GM23338 (cell line): ENCODE results near the gene SNRNP48. TPM values are rescaled to one million over a fixed set of nuclear protein-coding genes. Genes with fewer than 3 reads are reported as not detected.

Source experiments
- ATAC-seq: fragments of 200-7000 bp; cut with Tn5 transposase; 3 replicates; pipeline ENCODE4 v1.9.1; 2020
- DNase-seq: peaks from one replicate; pipeline ENCODE4 v3.0.0-alpha.2; 2015; ENCODE audit warnings: low spot score
- H2AFZ ChIP-seq: fragments of 200-600 bp; sonication (generic); 2 replicates; pipeline ENCODE4 v1.8.0; 2016; ENCODE audit warnings: antibody characterized with exemption, mild to moderate bottlenecking, moderate library complexity
- H3F3A ChIP-seq: fragments of 200-600 bp; sonication (generic); replicated peaks from 2 replicates; pipeline ENCODE4 v1.8.0; 2017; ENCODE audit warnings: antibody characterized with exemption, mixed run types, low read depth
- H3K27ac ChIP-seq: fragments of 200-600 bp; sonication (generic); 2 replicates; pipeline ENCODE4 v1.6.1; 2016; ENCODE audit warnings: low read depth
- H3K27me3 ChIP-seq: fragments of 200-600 bp; sonication (generic); 2 replicates; pipeline ENCODE4 v1.8.0; 2016; ENCODE audit warnings: mild to moderate bottlenecking, mixed run types, moderate library complexity; ENCODE audit not compliant: insufficient read depth
- H3K36me3 ChIP-seq: fragments of 200-600 bp; sonication (generic); 2 replicates; pipeline ENCODE4 v1.8.0; 2016; ENCODE audit warnings: mild to moderate bottlenecking; ENCODE audit not compliant: insufficient read depth
- H3K4me1 ChIP-seq: fragments of 200-600 bp; sonication (generic); 2 replicates; pipeline ENCODE4 v1.8.0; 2016; ENCODE audit warnings: mild to moderate bottlenecking, moderate library complexity; ENCODE audit not compliant: insufficient read depth
- H3K4me2 ChIP-seq: fragments of 200-600 bp; sonication (generic); 2 replicates; pipeline ENCODE4 v1.7.1; 2017; ENCODE audit warnings: mixed run types
- H3K4me3 ChIP-seq: fragments of 200-600 bp; sonication (generic); 2 replicates; pipeline ENCODE4 v1.6.1; 2016; ENCODE audit warnings: mixed run types
- H3K79me2 ChIP-seq: fragments of 200-600 bp; sonication (generic); replicated peaks from 2 replicates; pipeline ENCODE4 v1.8.0; 2017; ENCODE audit warnings: mild to moderate bottlenecking; ENCODE audit not compliant: insufficient read depth
- H3K9me2 ChIP-seq: fragments of 200-600 bp; sonication (generic); 2 replicates; pipeline ENCODE4 v1.8.0; 2017; ENCODE audit not compliant: insufficient read depth
- H4K20me1 ChIP-seq: fragments of 200-600 bp; sonication (generic); replicated peaks from 2 replicates; pipeline ENCODE4 v1.8.0; 2017; ENCODE audit warnings: mild to moderate bottlenecking; ENCODE audit not compliant: insufficient read depth
- H3K27ac Mint-ChIP-seq: 2 replicates; pipeline ENCODE4 v1.8.0; 2020; ENCODE audit warnings: inconsistent platforms, mild to moderate bottlenecking, moderate library complexity, mixed read lengths
- H3K27me3 Mint-ChIP-seq: 3 replicates; pipeline ENCODE4 v1.8.0; 2022; ENCODE audit warnings: low read depth, mild to moderate bottlenecking, moderate library complexity, mixed read lengths, inconsistent platforms; ENCODE audit not compliant: insufficient read depth, poor library complexity
- H3K36me3 Mint-ChIP-seq: 3 replicates; pipeline ENCODE4 v1.8.0; 2021; ENCODE audit warnings: low read depth, mild to moderate bottlenecking, inconsistent platforms, moderate library complexity, mixed read lengths
- H3K4me1 Mint-ChIP-seq: 3 replicates; pipeline ENCODE4 v1.8.0; 2020; ENCODE audit warnings: mild to moderate bottlenecking, inconsistent platforms, mixed read lengths
- H3K4me3 Mint-ChIP-seq: 3 replicates; pipeline ENCODE4 v1.8.0; 2021; ENCODE audit warnings: moderate library complexity, mild to moderate bottlenecking, inconsistent platforms, mixed read lengths
- H3K9me3 Mint-ChIP-seq: 3 replicates; pipeline ENCODE4 v1.8.0; 2020; ENCODE audit warnings: moderate library complexity, mild to moderate bottlenecking, inconsistent platforms, mixed read lengths
- ETS1 ChIP-seq: IDR thresholded peaks from 2 replicates; pipeline ENCODE4 v1.6.1; 2016; ENCODE audit warnings: antibody characterized with exemption
- EZH2 ChIP-seq: fragments of 200-600 bp; sonication (generic); IDR thresholded peaks from one replicate; pipeline ENCODE4 v1.8.0; 2017; ENCODE audit warnings: antibody characterized with exemption, mild to moderate bottlenecking, low read depth; ENCODE audit not compliant: unreplicated experiment
- JUNB ChIP-seq: IDR thresholded peaks from one replicate; pipeline ENCODE4 v1.6.1; 2016; ENCODE audit warnings: antibody characterized with exemption; ENCODE audit not compliant: unreplicated experiment
- POLR2AphosphoS5 ChIP-seq: IDR thresholded peaks from 2 replicates; pipeline ENCODE4 v1.6.1; 2016; ENCODE audit warnings: antibody characterized with exemption, low read depth
- REST ChIP-seq: IDR thresholded peaks from one replicate; pipeline ENCODE4 v1.6.1; 2018; ENCODE audit warnings: antibody characterized with exemption; ENCODE audit not compliant: unreplicated experiment
- STAT1 ChIP-seq: IDR thresholded peaks from one replicate; pipeline ENCODE4 v1.6.1; 2016; ENCODE audit warnings: antibody characterized with exemption; ENCODE audit not compliant: unreplicated experiment
- ZNF462 ChIP-seq: fragments of 250-450 bp; sonication (Bioruptor Pico); IDR thresholded peaks from 2 replicates; pipeline ENCODE4 v1.5.0; 2020; ENCODE audit warnings: mild to moderate bottlenecking, moderate library complexity
- polyA plus RNA-seq: library from polyadenylated mRNA; unstranded; fragments of >200 nt; fragmentation: Nextera tagmentation; extraction: Ambion mirVana; gene quantifications from 2 replicates; pipeline ENCODE4 v1.2.1, GENCODE V29; 2016
- total RNA-seq: library from RNA; depleted of rRNA; stranded (reverse); fragments of >200 nt; shearing (Covaris generic); gene quantifications from 2 replicates; pipeline ENCODE4 v1.2.3, GENCODE V29; 2014

SNRNP48 gene
- total and polyA plus RNA-seq, 2 experiments from 2014 or later = 17.2 to 23.9 TPM

- no peak overlapping the region for H2AFZ ChIP-seq
- DNase-seq = peak; percentile 86
- ATAC-seq = peak; percentile 42
These were observed 46.9 kb upstream of the SNRNP48 start for GRCh38 chr6:7542874-7543624.

More at GRCh38 chr6:7542874-7543624, 46.9 kb upstream of the SNRNP48 start:
- Histone ChIP-seq H3F3A (no peaks in the 10 kb centered on the region), H3K4me1 (peaks cover 32% of the 10 kb centered on the region), H3K4me3 (peak overlapping the region; percentile 83), H3K27ac (no peak overlapping the region), H3K79me2 (peaks cover 24% of the 10 kb centered on the region), H3K27me3 (peaks cover 51% of the 10 kb centered on the region), H3K4me2 (peak overlapping the region; percentile 86), H3K36me3 (no peaks in the 10 kb centered on the region), H3K9me2 (no peaks in the 10 kb centered on the region), H4K20me1 (no peaks in the 10 kb centered on the region)
- Mint-ChIP-seq H3K4me3 (peak overlapping the region; percentile 92), H3K27me3 (peaks cover 21% of the 10 kb centered on the region), H3K27ac (no peak overlapping the region), H3K36me3 (peaks cover 3% of the 10 kb centered on the region), H3K4me1 (peaks cover 42% of the 10 kb centered on the region), H3K9me3 (no peaks in the 10 kb centered on the region)
- TF ChIP-seq POLR2AphosphoS5 = no peak
- TF ChIP-seq STAT1 = no peak
- TF ChIP-seq EZH2 = no peak
- no peak for TF ChIP-seq ETS1
- TF ChIP-seq ZNF462 (CRISPR knock-in tag) = no peak
- no peak for TF ChIP-seq REST
- TF ChIP-seq JUNB = no peak
